SK-N-SH treated with all-trans-retinoic acid at 6 μM for 48 hours (cell line): ENCODE data around the gene AMZ1.

ENCODE experiments used
- ATAC-seq: fragments of 200-7000 bp; cut with Tn5 transposase; 3 replicates; pipeline ENCODE4 v1.9.1; 2020; ENCODE audit warnings: mild to moderate bottlenecking, moderate library complexity
- BACH2 ChIP-seq: fragments of 250-450 bp; sonication (Bioruptor Pico); IDR thresholded peaks from 2 replicates; pipeline ENCODE4 v1.9.0; 2021; ENCODE audit warnings: mild to moderate bottlenecking, borderline replicate concordance
- CREB5 ChIP-seq: fragments of 250-450 bp; sonication (Bioruptor Pico); IDR thresholded peaks from 2 replicates; pipeline ENCODE4 v1.5.1; 2020; ENCODE audit warnings: low read depth, mild to moderate bottlenecking, moderate library complexity
- CSRNP3 ChIP-seq: fragments of 250-450 bp; sonication (Bioruptor Pico); IDR thresholded peaks from 2 replicates; pipeline ENCODE4 v1.5.1; 2021; ENCODE audit warnings: mild to moderate bottlenecking, moderate library complexity
- ESRRG ChIP-seq: fragments of 250-450 bp; sonication (Bioruptor Pico); IDR thresholded peaks from 2 replicates; pipeline ENCODE4 v1.6.1; 2021; ENCODE audit warnings: mild to moderate bottlenecking
- OSR1 ChIP-seq: fragments of 250-450 bp; sonication (Bioruptor Pico); IDR thresholded peaks from 2 replicates; pipeline ENCODE4 v1.8.0; 2022; ENCODE audit warnings: moderate library complexity, mild to moderate bottlenecking, inconsistent platforms
- PATZ1 ChIP-seq: fragments of 250-450 bp; sonication (Bioruptor Pico); IDR thresholded peaks from 2 replicates; pipeline ENCODE4 v1.8.0; 2020; ENCODE audit warnings: mild to moderate bottlenecking, moderate library complexity, borderline replicate concordance
- POU6F1 ChIP-seq: fragments of 250-450 bp; sonication (Bioruptor Pico); IDR thresholded peaks from 2 replicates; pipeline ENCODE4 v1.8.0; 2021; ENCODE audit warnings: low read depth, mild to moderate bottlenecking, moderate library complexity, borderline replicate concordance
- PPARA ChIP-seq: fragments of 250-450 bp; sonication (Bioruptor Pico); IDR thresholded peaks from 2 replicates; pipeline ENCODE4 v1.5.0; 2020; ENCODE audit warnings: mild to moderate bottlenecking, borderline replicate concordance
- RARB ChIP-seq: fragments of 250-450 bp; sonication (Bioruptor Pico); IDR thresholded peaks from 2 replicates; pipeline ENCODE4 v1.8.0; 2021; ENCODE audit warnings: mild to moderate bottlenecking, moderate library complexity
- SNAI2 ChIP-seq: fragments of 250-450 bp; sonication (Bioruptor Pico); IDR thresholded peaks from 2 replicates; pipeline ENCODE4 v1.5.0; 2020; ENCODE audit warnings: mild to moderate bottlenecking, moderate library complexity
- TCF4 ChIP-seq: fragments of 250-450 bp; sonication (Bioruptor Pico); IDR thresholded peaks from 2 replicates; pipeline ENCODE4 v1.8.0; 2021; ENCODE audit warnings: mild to moderate bottlenecking, moderate library complexity, borderline replicate concordance
- TOX ChIP-seq: fragments of 250-450 bp; sonication (Bioruptor Pico); IDR thresholded peaks from 2 replicates; pipeline ENCODE4 v1.8.0; 2021; ENCODE audit warnings: mild to moderate bottlenecking, moderate library complexity, borderline replicate concordance
- TSHZ2 ChIP-seq: fragments of 250-450 bp; sonication (Bioruptor Pico); IDR thresholded peaks from 2 replicates; pipeline ENCODE4 v1.5.0; 2020; ENCODE audit warnings: mild to moderate bottlenecking, moderate library complexity
- ZC3H10 ChIP-seq: fragments of 250-450 bp; sonication (Bioruptor Pico); IDR thresholded peaks from 2 replicates; pipeline ENCODE4 v1.5.1; 2021; ENCODE audit warnings: mild to moderate bottlenecking, moderate library complexity
- ZFP3 ChIP-seq: fragments of 250-450 bp; sonication (Bioruptor Pico); IDR thresholded peaks from 2 replicates; pipeline ENCODE4 v1.5.0; 2020; ENCODE audit warnings: mild to moderate bottlenecking, moderate library complexity
- ZFP30 ChIP-seq: fragments of 450-650 bp; formaldehyde crosslinking; IDR thresholded peaks from 2 replicates; pipeline ENCODE4 v1.5.0; 2022; ENCODE audit warnings: mild to moderate bottlenecking, moderate library complexity
- ZNF565 ChIP-seq: fragments of 450-650 bp; formaldehyde crosslinking; conservative IDR thresholded peaks from 2 replicates; pipeline ENCODE4 v1.5.0; 2020; ENCODE audit warnings: low read depth, mild to moderate bottlenecking, moderate library complexity
- ZNF70 ChIP-seq: fragments of 450-650 bp; formaldehyde crosslinking; IDR thresholded peaks from 2 replicates; pipeline ENCODE4 v1.5.0; 2020; ENCODE audit warnings: mild to moderate bottlenecking, moderate library complexity
- ZNF8 ChIP-seq: fragments of 450-650 bp; formaldehyde crosslinking; IDR thresholded peaks from 2 replicates; pipeline ENCODE4 v1.5.0; 2020; ENCODE audit warnings: mild to moderate bottlenecking, moderate library complexity

The AMZ1 gene

GRCh38 chr7:2663960-2664359 lies 24.0 kb upstream of the AMZ1 start (continued):
- no peak for TF ChIP-seq POU6F1 (CRISPR knock-in tag)
- TF ChIP-seq PATZ1 (CRISPR knock-in tag) = no peak

- no peak for ATAC-seq
- TF ChIP-seq BACH2 (CRISPR knock-in tag) (no peak), ZNF8 (CRISPR knock-in tag) (no peak), CSRNP3 (no peak), TOX (CRISPR knock-in tag) (no peak), SNAI2 (CRISPR knock-in tag) (no peak), ZNF70 (CRISPR knock-in tag) (no peak), ZFP3 (no peak), TCF4 (CRISPR knock-in tag) (no peak), PATZ1 (CRISPR knock-in tag) (no peak), ZNF565 (CRISPR knock-in tag) (no peak), ESRRG (CRISPR knock-in tag) (no peak), TSHZ2 (CRISPR knock-in tag) (no peak)
- TF ChIP-seq, all 23 proteins: peak for 0
These were observed 22.6 kb upstream of the AMZ1 start for GRCh38 chr7:2665359-2665791.

- TF ChIP-seq BACH2 (CRISPR knock-in tag) (no peak), OSR1 (no peak), CREB5 (CRISPR knock-in tag) (no peak), ZFP30 (CRISPR knock-in tag) (no peak), ZNF8 (CRISPR knock-in tag) (no peak), PPARA (CRISPR knock-in tag) (no peak), ZNF70 (CRISPR knock-in tag) (no peak), SNAI2 (CRISPR knock-in tag) (no peak), ESRRG (CRISPR knock-in tag) (no peak), RARB (CRISPR knock-in tag) (no peak), ZC3H10 (CRISPR knock-in tag) (no peak), TSHZ2 (CRISPR knock-in tag) (no peak)
- TF ChIP-seq, all 23 proteins: peak for 0
- no peak for ATAC-seq
These were observed 21.8 kb upstream of the AMZ1 start for GRCh38 chr7:2666155-2666554.
